Frontal cortex (tissue), 4 donors: ENCODE data around the gene POU2F1. TPM values are rescaled to one million over a fixed set of nuclear protein-coding genes. Genes with fewer than 3 reads are reported as not detected.
"Not testable (repeated sequence)": the region's sequence is repeated elsewhere in the genome, so short reads cannot be mapped to it uniquely, and the experiment has no call there.

Experiments used
- DNase-seq, 2 donors: peaks; one replicate each; pipeline ENCODE4 v3.0.0; 2012; ENCODE audit warnings: low spot score in 2 of 2
- FAIRE-seq: peaks from 2 replicates; lab custom pipeline; 2012; peaks lifted over from hg19 to GRCh38; lab: Jason Lieb, UNC
- total RNA-seq: library from RNA; depleted of rRNA; stranded (reverse); fragments of >200 nt; gene quantifications from one replicate; pipeline ENCODE4 v1.2.3, GENCODE V29; 2014
- donor health status: control.
- donor health status: control.
- donor health status: control.

POU2F1 gene
- total RNA-seq, 1 donor from 2014 or later = 19.2 TPM

- no peak for DNase-seq
- FAIRE-seq = no peak
Observed at GRCh38 chr1:167227934-167228378, 7.3 kb downstream of the POU2F1 start.

DNA sequence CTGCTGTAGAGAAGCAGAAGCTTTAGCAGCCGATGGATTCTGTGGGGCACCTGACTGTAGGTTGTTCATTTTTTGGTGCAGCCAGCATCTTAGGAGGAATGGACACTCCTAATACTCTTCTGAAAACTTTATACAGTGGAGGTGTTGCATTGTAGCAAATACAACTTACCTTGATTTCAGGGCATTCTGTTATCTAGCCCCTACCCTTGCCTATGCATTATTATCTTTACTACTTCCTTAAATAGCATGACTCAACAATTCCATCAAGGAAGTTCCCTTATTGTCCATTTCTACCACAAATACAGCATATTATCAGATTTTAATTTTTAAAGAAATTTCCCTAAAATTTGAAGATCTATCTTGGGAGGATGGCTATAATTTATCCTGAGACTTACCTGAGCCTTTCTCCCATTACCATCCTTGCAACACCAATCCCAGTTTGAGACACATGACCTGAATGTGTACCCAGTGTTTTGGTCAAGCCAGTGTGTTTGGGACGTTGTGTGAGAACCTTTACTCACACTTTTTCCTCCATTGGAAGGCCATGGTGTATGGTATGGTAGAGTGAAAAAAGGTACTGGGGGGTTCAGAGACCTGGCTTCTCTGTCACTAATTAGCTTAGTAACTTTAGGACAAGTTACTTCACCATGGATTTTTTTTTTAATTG, 9.2 kb downstream of the POU2F1 start:
- no peak for DNase-seq
- FAIRE-seq = no peak

DNA sequence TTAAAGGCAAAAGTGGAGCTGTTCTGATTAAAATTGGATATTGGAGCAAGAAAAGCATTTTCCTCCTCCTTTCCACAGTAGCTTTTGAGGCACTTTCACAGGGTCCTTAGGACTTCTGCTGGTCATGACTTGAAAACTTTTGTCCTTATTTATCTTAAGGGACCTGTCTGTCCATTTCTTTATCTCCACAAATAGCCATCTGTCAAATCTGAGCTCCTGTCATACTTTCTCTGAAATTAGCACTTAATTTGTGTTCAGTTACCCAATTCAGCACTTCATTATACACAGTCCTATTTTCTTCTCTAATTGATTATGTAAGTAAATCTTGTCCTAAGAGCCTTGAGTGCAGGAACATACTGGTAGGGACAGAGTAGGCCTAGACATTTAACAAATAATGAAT, 9.8 kb downstream of the POU2F1 start:
- FAIRE-seq = no peak
- no peak for DNase-seq

- FAIRE-seq (no peak), DNase-seq (no peak)
Observed at GRCh38 chr1:167231873-167232450, 11.3 kb downstream of the POU2F1 start.

DNA sequence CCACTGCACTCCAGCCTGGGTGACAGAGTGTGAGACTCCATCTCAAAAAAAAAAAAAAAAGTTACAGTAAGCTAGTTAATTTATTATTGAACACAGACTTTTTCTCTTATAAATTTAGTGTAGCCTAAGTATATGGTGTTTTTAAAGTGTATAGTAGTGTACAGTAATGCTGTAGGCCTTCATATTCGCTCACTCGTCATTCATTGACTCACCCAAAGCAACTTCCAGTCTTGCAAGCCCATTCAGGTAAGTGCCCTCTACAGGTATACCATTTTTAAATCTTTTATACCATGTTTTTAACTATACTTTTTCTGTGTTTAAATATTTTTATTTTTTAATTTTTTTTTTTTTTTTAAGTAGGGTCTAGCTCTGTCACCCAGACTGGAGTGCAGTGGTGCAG, 12.1 kb downstream of the POU2F1 start:
- FAIRE-seq (no peak), DNase-seq (no peak)

DNA sequence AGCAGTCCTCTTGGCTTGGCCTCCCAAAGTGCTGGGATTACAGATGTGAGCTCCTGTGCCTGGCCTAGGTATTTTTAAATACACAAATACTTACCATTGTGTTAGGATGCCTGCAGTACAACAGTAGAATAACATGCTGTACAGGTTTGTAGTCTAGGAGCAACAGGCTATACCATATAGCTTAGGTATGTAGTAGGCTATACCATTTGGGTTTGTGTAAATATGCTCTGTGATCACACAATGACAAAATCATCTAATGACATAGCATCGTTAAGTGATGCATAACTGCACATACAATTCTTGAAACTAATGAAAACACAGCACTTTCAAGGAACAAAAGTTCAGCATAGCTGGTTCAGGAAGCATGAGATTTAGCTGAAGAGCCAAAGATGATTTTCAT, 12.7 kb downstream of the POU2F1 start:
- DNase-seq = no peak
- FAIRE-seq = no peak

DNA sequence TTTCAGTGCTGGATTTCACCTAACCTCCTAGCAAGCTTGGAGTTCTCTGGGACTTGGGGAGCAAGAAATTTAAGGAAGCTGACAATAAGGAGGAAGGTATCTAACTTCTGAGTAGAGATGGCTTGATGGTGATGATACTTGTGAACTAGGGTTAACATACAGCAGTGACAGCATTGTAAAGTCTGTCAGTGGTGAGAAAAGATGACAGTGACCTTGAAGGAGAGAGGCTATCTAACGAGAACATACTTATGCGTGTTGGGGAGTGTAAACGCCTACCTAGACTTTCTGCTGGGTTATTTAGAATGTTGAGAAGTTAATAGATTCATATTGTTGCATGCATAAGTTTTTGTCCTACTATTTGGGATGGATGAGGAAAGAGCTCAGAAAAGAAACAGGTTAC, 16.3 kb downstream of the POU2F1 start:
- FAIRE-seq (no peak), DNase-seq (no peak)

DNA sequence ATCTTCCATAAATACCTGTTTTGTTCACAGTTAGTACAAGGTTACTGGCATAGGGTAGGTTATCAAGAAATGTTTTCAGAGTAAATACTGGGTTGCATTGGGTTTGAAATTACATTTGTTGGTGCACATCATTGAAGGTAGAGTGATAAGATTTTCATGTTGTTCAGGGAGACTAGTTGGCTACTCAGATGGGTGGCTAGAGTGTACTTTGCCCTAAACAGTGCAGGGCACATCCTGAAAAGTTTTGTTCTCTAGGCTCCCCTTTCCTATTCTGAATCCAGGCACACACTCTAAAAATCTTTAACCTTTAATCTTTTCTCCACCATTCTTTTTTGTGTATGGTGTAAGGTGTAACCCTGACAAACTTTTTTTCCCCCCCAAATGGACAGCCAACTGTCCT, 18.0 kb downstream of the POU2F1 start:
- no peak for DNase-seq

GRCh38 chr1:167239257-167239656, 18.6 kb downstream of the POU2F1 start:
- FAIRE-seq (no peak), DNase-seq (no peak)

More for the DNA sequence above, 18.0 kb downstream of the POU2F1 start:
- no peak for FAIRE-seq

GRCh38 chr1:167244244-167244643, 23.6 kb downstream of the POU2F1 start:
- no peak for FAIRE-seq
- no peak for DNase-seq

GRCh38 chr1:167245168-167245567, 24.5 kb downstream of the POU2F1 start:
- not testable (repeated sequence) for FAIRE-seq, DNase-seq

DNA sequence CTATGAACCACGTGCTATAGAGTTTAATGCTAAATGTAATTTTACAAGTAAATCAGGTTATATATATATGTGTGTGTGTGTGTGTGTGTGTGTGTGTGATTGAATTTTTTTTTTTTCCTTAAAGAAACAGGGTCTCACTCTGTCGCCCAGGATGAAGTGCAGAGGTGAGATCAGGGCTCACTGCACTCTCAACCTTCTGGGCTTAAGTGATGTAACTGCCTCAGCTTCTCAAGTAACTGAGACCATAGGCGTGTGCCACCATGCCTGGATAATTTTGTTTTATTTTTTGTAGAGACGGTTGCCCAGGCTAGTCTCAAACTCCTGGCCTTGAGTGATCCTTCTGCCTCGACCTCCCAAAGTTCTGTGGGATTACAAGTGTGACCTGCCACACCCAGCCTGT, 26.3 kb downstream of the POU2F1 start:
- no peak for FAIRE-seq
- no peak for DNase-seq

GRCh38 chr1:167247754-167248153, 27.1 kb downstream of the POU2F1 start:
- no peak for DNase-seq
- FAIRE-seq = no peak

GRCh38 chr1:167248707-167249642, 28.3 kb downstream of the POU2F1 start:
- no peak for FAIRE-seq

GRCh38 chr1:167249702-167250101, 29.0 kb downstream of the POU2F1 start:
- FAIRE-seq = no peak
- no peak for DNase-seq

More at GRCh38 chr1:167248707-167249642, 28.3 kb downstream of the POU2F1 start:
- no peak for DNase-seq

GRCh38 chr1:167250482-167250881, 29.8 kb downstream of the POU2F1 start:
- FAIRE-seq (no peak), DNase-seq (no peak)

DNA sequence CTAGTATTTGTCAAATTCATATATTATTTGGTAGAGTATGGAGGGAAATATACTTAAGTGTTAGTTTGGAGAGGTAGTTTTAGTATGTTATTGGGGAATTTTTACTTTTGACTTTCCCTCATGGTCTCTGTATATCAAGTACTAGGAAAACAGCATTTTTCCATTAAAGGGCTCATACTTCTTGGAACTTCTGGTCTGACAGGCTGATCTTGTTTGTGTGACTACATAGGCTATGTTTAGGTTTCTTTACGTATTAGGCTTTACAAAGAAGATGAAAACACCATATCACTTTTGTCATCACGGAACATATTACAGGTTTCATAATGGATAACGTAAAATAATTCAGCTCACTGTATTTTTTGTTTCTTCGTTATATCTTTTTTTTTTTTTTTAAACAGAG, 30.8 kb downstream of the POU2F1 start:
- DNase-seq = no peak
- no peak for FAIRE-seq

- DNase-seq (no peak), FAIRE-seq (no peak)
Observed at GRCh38 chr1:167252986-167253385, 32.3 kb downstream of the POU2F1 start.

- no peak for DNase-seq
- no peak for FAIRE-seq
Observed at GRCh38 chr1:167258858-167259257, 38.2 kb downstream of the POU2F1 start.

GRCh38 chr1:167262836-167263235, 42.1 kb downstream of the POU2F1 start:
- DNase-seq (no peak), FAIRE-seq (no peak)

DNA sequence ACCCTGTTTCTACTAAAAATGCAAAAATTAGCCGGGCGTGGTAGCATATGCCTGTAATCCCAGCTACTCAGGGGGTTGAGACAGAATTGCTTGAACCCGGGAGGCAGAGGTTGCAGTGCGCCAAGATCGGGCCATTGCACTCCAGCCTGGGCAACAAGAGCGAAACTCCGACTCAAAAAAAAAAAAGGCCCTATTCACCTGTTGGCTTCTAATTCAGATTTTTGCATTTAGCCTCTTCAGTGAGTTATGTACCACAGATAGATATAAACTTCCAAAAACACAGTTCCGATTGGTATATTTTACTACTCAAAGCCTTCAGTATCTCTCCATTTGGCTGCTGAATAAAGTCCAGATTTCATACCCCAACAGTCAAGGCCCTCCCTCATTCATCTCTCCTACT, 42.7 kb downstream of the POU2F1 start:
- FAIRE-seq (no peak), DNase-seq (no peak)
